ENCODE measurements around the gene IFT88.

DNA sequence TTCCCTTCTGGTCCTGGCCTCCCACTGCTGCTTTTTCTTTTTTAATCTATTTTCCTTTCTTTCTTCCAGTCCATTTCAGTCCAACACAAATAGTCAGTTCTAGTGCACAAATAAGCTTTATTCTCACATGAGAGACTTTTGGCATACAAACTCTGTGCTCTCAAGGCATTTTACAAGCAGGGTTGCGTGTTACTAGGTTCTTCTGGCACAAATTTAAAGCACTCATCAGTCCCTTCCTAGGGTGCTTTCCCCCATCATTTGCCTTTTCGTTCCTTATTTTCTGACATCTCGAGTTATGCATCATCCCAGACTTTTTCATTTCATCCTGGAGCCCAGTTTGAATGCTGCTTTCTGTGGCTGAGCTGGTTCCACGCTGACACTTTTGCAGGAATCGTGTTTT is 106.8 kb downstream of the IFT88 start:
- TF ChIP-seq, protein P1, sequence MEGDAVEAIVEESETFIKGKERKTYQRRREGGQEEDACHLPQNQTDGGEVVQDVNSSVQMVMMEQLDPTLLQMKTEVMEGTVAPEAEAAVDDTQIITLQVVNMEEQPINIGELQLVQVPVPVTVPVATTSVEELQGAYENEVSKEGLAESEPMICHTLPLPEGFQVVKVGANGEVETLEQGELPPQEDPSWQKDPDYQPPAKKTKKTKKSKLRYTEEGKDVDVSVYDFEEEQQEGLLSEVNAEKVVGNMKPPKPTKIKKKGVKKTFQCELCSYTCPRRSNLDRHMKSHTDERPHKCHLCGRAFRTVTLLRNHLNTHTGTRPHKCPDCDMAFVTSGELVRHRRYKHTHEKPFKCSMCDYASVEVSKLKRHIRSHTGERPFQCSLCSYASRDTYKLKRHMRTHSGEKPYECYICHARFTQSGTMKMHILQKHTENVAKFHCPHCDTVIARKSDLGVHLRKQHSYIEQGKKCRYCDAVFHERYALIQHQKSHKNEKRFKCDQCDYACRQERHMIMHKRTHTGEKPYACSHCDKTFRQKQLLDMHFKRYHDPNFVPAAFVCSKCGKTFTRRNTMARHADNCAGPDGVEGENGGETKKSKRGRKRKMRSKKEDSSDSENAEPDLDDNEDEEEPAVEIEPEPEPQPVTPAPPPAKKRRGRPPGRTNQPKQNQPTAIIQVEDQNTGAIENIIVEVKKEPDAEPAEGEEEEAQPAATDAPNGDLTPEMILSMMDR (IDR thresholded peaks at IDR 0.05) = no peak
- TF ChIP-seq POLR2A (IDR thresholded peaks at IDR 0.05) = no peak

Measured in stomach (tissue), 4 donors.